ENCODE measurements around the gene MIOX.

The MIOX gene

GRCh38 chr22:50486561-50487289 lies at the start of gene MIOX:
Gene MIOX, plus strand, starts transcription at chr22:50486859. Its CDS starts 39 bp downstream, at chr22:50486898.
- no peak for DNase-seq

- no peak for DNase-seq
These were observed 49.0 kb upstream of the MIOX start for GRCh38 chr22:50437511-50438304.

- no peak for DNase-seq
These were observed 48.1 kb upstream of the MIOX start for GRCh38 chr22:50438305-50439275.

- DNase-seq = no peak
These were observed 47.3 kb upstream of the MIOX start for GRCh38 chr22:50439314-50439870.

- DNase-seq = no peak
These were observed 46.8 kb upstream of the MIOX start for GRCh38 chr22:50439871-50440331.

- DNase-seq = no peak
These were observed 46.0 kb upstream of the MIOX start for GRCh38 chr22:50440544-50441249.

- DNase-seq = no peak
These were observed 45.1 kb upstream of the MIOX start for GRCh38 chr22:50441428-50441993.

GRCh38 chr22:50443197-50443596 lies 43.5 kb upstream of the MIOX start:
- DNase-seq = no peak

- no peak for DNase-seq
These were observed 42.6 kb upstream of the MIOX start for GRCh38 chr22:50443801-50444625.

- no peak for DNase-seq
These were observed 42.0 kb upstream of the MIOX start for GRCh38 chr22:50444663-50445062.

GRCh38 chr22:50445071-50445879 lies 41.4 kb upstream of the MIOX start:
- DNase-seq = no peak

GRCh38 chr22:50445880-50446707 lies 40.6 kb upstream of the MIOX start:
- DNase-seq = no peak

- DNase-seq = no peak
These were observed 39.7 kb upstream of the MIOX start for GRCh38 chr22:50446708-50447575.

- DNase-seq = no peak
These were observed 38.8 kb upstream of the MIOX start for GRCh38 chr22:50447576-50448551.

- no peak for DNase-seq
These were observed 34.0 kb upstream of the MIOX start for GRCh38 chr22:50452649-50453048.

- no peak for DNase-seq
These were observed 32.0 kb upstream of the MIOX start for GRCh38 chr22:50454556-50455075.

Data from activated naive CD4-positive, alpha-beta T cell treated with Interleukin-2 at 50 U/mL for 16 hours (primary cell).